Measurements from ENCODE around the gene CDYL2. TPM values are rescaled to one million over a fixed set of nuclear protein-coding genes. Genes with fewer than 3 reads are reported as not detected.

Gene CDYL2
- total RNA-seq, 1 donor from 2014 or later, result 5.4 TPM

GRCh38 chr16:80846275-80846674 lies 41.9 kb upstream of the CDYL2 start:
- no peak overlapping the region for H3K4me3 ChIP-seq (ENCODE audit: low read depth, low read length)
- TF ChIP-seq, protein P1, sequence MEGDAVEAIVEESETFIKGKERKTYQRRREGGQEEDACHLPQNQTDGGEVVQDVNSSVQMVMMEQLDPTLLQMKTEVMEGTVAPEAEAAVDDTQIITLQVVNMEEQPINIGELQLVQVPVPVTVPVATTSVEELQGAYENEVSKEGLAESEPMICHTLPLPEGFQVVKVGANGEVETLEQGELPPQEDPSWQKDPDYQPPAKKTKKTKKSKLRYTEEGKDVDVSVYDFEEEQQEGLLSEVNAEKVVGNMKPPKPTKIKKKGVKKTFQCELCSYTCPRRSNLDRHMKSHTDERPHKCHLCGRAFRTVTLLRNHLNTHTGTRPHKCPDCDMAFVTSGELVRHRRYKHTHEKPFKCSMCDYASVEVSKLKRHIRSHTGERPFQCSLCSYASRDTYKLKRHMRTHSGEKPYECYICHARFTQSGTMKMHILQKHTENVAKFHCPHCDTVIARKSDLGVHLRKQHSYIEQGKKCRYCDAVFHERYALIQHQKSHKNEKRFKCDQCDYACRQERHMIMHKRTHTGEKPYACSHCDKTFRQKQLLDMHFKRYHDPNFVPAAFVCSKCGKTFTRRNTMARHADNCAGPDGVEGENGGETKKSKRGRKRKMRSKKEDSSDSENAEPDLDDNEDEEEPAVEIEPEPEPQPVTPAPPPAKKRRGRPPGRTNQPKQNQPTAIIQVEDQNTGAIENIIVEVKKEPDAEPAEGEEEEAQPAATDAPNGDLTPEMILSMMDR (conservative IDR thresholded peaks at IDR 0.05; ENCODE audit: low read depth, low read length), result no peak
- DNase-seq (ENCODE audit: low read depth), result no peak

GRCh38 chr16:80844395-80844794 lies 40.0 kb upstream of the CDYL2 start:
- no peak overlapping the region for H3K4me3 ChIP-seq (ENCODE audit: low read depth, low read length)
- DNase-seq (ENCODE audit: low read depth), result no peak
- TF ChIP-seq, protein P1 (conservative IDR thresholded peaks at IDR 0.05; ENCODE audit: low read depth, low read length), result no peak

DNA sequence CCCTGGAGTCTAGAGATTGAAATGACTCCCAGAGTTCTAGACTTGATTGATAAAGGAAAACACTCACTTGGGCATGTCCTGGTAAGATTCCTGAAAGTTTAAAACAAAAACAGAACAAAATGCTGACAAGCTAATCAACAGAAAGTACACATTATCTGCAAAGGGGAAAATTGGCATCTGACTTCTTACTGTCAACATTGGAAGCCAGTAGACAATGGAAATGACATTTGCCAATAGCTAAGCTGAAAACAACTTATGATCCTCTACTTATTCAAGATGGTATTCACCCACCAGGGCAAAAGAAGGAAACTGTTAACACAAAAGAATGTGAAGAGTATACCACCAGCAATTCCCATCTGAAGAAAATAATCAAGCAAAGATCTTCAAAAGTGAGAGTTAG lies 36.8 kb upstream of the CDYL2 start:
- no peak overlapping the region for H3K4me3 ChIP-seq (ENCODE audit: low read depth, low read length)
- TF ChIP-seq, protein P1 (conservative IDR thresholded peaks at IDR 0.05; ENCODE audit: low read depth, low read length), result no peak
- DNase-seq (ENCODE audit: low read depth), result no peak

DNA sequence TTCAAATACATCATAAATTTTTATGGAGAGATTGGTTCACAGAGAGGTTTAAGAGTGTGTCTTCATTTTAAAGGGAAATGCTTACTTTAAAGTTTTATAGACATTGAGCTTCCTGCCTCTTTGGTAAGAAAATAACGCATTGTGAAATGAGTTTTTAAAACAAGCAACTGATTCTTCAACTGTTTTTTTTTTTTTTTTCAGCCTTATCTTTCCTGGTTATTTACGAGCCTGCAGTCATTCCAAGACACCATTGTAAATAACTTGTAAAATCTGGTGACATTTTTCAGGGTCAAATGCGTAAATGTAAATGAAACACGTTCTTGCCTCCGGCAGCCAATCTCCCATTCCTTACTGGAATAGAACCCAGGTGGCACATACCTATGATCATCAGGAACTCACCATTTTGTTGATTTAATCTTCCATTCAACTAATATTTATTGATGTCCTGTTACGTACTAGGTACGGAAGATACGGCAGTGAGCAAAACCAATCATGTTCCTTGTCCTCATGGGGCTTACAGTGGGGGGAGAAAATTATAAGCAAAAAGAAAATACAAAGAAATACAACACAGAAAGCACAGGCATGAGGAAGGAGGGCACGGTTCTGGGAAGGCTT lies 33.2 kb upstream of the CDYL2 start:
- no peak for DNase-seq (ENCODE audit: low read depth)
- H3K4me3 ChIP-seq (ENCODE audit: low read depth, low read length), result no peak overlapping the region
- TF ChIP-seq, protein P1 (conservative IDR thresholded peaks at IDR 0.05; ENCODE audit: low read depth, low read length), result no peak

DNA sequence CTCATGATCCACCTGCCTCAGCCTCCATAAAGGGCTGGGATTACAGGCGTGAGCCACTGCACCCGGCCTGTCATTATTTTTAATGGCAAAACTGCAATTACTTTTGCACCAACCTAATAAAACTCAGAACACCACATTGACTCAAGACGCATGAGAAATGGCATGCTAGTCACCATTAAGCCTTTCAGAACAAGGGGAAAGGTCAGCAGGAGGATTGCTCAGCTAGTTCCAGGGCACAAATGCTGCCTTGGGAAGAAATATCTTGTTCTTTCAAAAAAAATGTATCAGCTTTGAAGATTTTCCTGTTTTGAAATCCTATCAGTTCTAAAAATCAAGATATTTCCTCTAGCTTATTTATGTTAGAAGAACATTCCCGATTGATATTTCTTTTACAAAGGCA lies 32.4 kb upstream of the CDYL2 start:
- TF ChIP-seq, protein P1 (conservative IDR thresholded peaks at IDR 0.05; ENCODE audit: low read depth, low read length), result no peak
- DNase-seq (ENCODE audit: low read depth), result no peak
- no peak overlapping the region for H3K4me3 ChIP-seq (ENCODE audit: low read depth, low read length)

- TF ChIP-seq, protein P1 (conservative IDR thresholded peaks at IDR 0.05; ENCODE audit: low read depth, low read length), result no peak
- H3K4me3 ChIP-seq (ENCODE audit: low read depth, low read length), result no peak overlapping the region
- no peak for DNase-seq (ENCODE audit: low read depth)
These were observed 31.8 kb upstream of the CDYL2 start for GRCh38 chr16:80836202-80836601.

DNA sequence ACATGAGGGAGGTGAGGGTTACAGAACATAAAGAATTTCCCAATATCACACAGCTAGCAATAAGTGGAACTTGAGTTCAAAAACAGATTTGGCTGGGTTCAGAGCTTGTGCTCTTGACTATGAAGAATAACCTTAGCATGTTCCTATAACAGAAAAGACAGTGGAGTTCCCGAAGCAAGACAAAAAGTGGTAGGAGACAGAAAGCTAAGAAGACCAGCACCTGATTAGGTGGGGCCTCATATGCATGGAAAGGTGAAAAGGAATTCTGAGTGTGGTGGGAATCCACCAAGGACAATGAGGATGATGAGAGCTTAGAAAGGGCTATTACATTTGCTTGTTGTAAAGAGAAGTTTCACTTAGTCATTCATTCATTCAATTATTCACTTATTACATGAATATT lies 26.6 kb upstream of the CDYL2 start:
- no peak overlapping the region for H3K4me3 ChIP-seq (ENCODE audit: low read depth, low read length)
- DNase-seq (ENCODE audit: low read depth), result no peak
- TF ChIP-seq, protein P1 (conservative IDR thresholded peaks at IDR 0.05; ENCODE audit: low read depth, low read length), result no peak

Data from epithelial cell of proximal tubule (primary cell).